H1 (cell line): ENCODE data around the gene CDCA5. TPM values are rescaled to one million over a fixed set of nuclear protein-coding genes. Genes with fewer than 3 reads are reported as not detected.
A peak's percentile ranks its signal among the peaks of the same experiment; 100 is the strongest.

Experiments
- CTCF ChIA-PET: fragments of 300-600 bp; sonication (Branson Sonifier 250); formaldehyde crosslinking; loops from one replicate; lab custom pipeline; 2021; ENCODE audit not compliant: partially characterized antibody; lab: Charles Lee
- POLR2A ChIA-PET: fragments of 300-600 bp; sonication (Branson Sonifier 250); formaldehyde crosslinking; loops from one replicate; lab custom pipeline; 2021; ENCODE audit warnings: inconsistent platforms; ENCODE audit not compliant: partially characterized antibody; lab: Charles Lee
- DNase-seq, 2 experiments: peaks; one replicate each; pipeline versions ENCODE4 v3.0.0 to v3.0.0-alpha.2; 2010 to 2022; ENCODE audit warnings: low spot score in 2 of 2, low read depth in 1 of 2, mixed read lengths in 1 of 2
- FAIRE-seq: peaks from 2 replicates; lab custom pipeline; 2011; peaks lifted over from hg19 to GRCh38; lab: Jason Lieb, UNC
- H2AFZ ChIP-seq: 2 replicates; pipeline ENCODE4 v1.8.1; 2012; ENCODE audit warnings: low read length, inconsistent platforms
- H2AK5ac ChIP-seq: 2 replicates; pipeline ENCODE4 v1.6.1; 2013; ENCODE audit warnings: low read depth, low read length
- H2BK120ac ChIP-seq: replicated peaks from 2 replicates; pipeline ENCODE3; 2013; ENCODE audit warnings: low read depth, low read length, inconsistent platforms
- H2BK12ac ChIP-seq: 2 replicates; pipeline ENCODE4 v1.6.1; 2013; ENCODE audit warnings: low read depth, low read length
- H2BK15ac ChIP-seq: 2 replicates; pipeline ENCODE4 v1.6.1; 2013; ENCODE audit warnings: low read length
- H2BK20ac ChIP-seq: 2 replicates; pipeline ENCODE4 v1.6.1; 2013; ENCODE audit warnings: low read length
- H2BK5ac ChIP-seq: 2 replicates; pipeline ENCODE4 v1.6.1; 2013; ENCODE audit warnings: low read depth, low read length
- H3K14ac ChIP-seq: 2 replicates; pipeline ENCODE4 v1.6.1; 2013; ENCODE audit warnings: inconsistent platforms; ENCODE audit not compliant: insufficient read length
- H3K18ac ChIP-seq: 2 replicates; pipeline ENCODE4 v1.6.1; 2013; ENCODE audit warnings: low read length; ENCODE audit errors: extremely low read depth
- H3K23ac ChIP-seq: 2 replicates; pipeline ENCODE4 v1.6.1; 2013; ENCODE audit warnings: inconsistent platforms; ENCODE audit not compliant: insufficient read length
- H3K23me2 ChIP-seq: 2 replicates; pipeline ENCODE4 v1.6.1; 2013; ENCODE audit warnings: low read depth, low read length
- H3K27ac ChIP-seq: 2 replicates; pipeline ENCODE4 v1.6.1; 2011; ENCODE audit warnings: low read depth, low read length, inconsistent platforms
- H3K27me3 ChIP-seq, 4 experiments: replicated peaks in 1 of 4; 1 replicate in 1 of 4; 2 replicates in 3 of 4; pipeline versions ENCODE4 v1.6.1 to v1.8.1; 2011 to 2013; ENCODE audit warnings: low read length in 3 of 4, mild to moderate bottlenecking in 3 of 4, inconsistent platforms in 2 of 4, mixed read lengths in 2 of 4, moderate library complexity in 1 of 4; ENCODE audit not compliant: control insufficient read depth in 3 of 4, insufficient read depth in 3 of 4; ENCODE audit errors: extremely low read depth in 1 of 4
- H3K36me3 ChIP-seq, 4 experiments: 2 replicates each; pipeline versions ENCODE4 v1.6.1 to v1.8.1; 2011 to 2013; ENCODE audit warnings: mild to moderate bottlenecking in 4 of 4, low read length in 3 of 4, moderate library complexity in 2 of 4, control low read depth in 1 of 4, inconsistent platforms in 1 of 4; ENCODE audit not compliant: insufficient read depth in 4 of 4, control insufficient read depth in 2 of 4
- H3K4ac ChIP-seq: replicated peaks from 2 replicates; pipeline ENCODE3; 2013; ENCODE audit warnings: low read length, low read depth, mixed read lengths, inconsistent platforms; ENCODE audit not compliant: insufficient read length
- H3K4me1 ChIP-seq, 4 experiments: replicated peaks in 1 of 4; 1 replicate in 1 of 4; 2 replicates in 3 of 4; pipeline versions ENCODE4 v1.6.1 to v1.8.1; 2011 to 2013; ENCODE audit warnings: low read length in 3 of 4, inconsistent platforms in 2 of 4, mixed read lengths in 1 of 4; ENCODE audit not compliant: insufficient read depth in 4 of 4, control insufficient read depth in 3 of 4
- H3K4me2 ChIP-seq, 2 experiments: 2 replicates each; pipeline versions ENCODE4 v1.6.1 to v1.8.1; 2011 to 2013; ENCODE audit warnings: low read depth in 2 of 2, low read length in 2 of 2, control low read depth in 1 of 2, inconsistent platforms in 1 of 2, mild to moderate bottlenecking in 1 of 2; ENCODE audit not compliant: insufficient read depth in 1 of 2
- H3K4me3 ChIP-seq, 4 experiments: fragments of 200-600, 300-600 bp in 1 of 4; sonication (generic), shearing (Covaris generic), sonication (Bioruptor Twin) in 1 of 4; 2 replicates each; pipeline versions ENCODE4 v1.5.1 to v1.8.1; 2011 to 2016; ENCODE audit warnings: low read length in 4 of 4, low read depth in 3 of 4, control low read depth in 2 of 4, inconsistent platforms in 2 of 4, mild to moderate bottlenecking in 2 of 4, mixed read lengths in 1 of 4, moderate library complexity in 1 of 4; ENCODE audit not compliant: insufficient read depth in 2 of 4; ENCODE audit errors: extremely low read depth in 1 of 4
- H3K56ac ChIP-seq: replicated peaks from 2 replicates; pipeline ENCODE3; 2013; ENCODE audit warnings: low read depth, mild to moderate bottlenecking, mixed read lengths, low read length, inconsistent platforms; ENCODE audit not compliant: insufficient read length
- H3K79me1 ChIP-seq: 2 replicates; pipeline ENCODE4 v1.6.1; 2013; ENCODE audit warnings: low read depth, low read length, control low read depth
- H3K79me2 ChIP-seq, 2 experiments: 2 replicates each; pipeline versions ENCODE4 v1.6.1 to v1.8.1; 2012 to 2013; ENCODE audit warnings: low read length in 2 of 2, mild to moderate bottlenecking in 2 of 2, inconsistent platforms in 1 of 2; ENCODE audit not compliant: insufficient read depth in 2 of 2, control insufficient read depth in 1 of 2
- H3K9ac ChIP-seq, 4 experiments: replicated peaks in 1 of 4; 1 replicate in 1 of 4; 2 replicates in 3 of 4; pipeline versions ENCODE4 v1.6.1 to v1.8.1; 2011 to 2013; ENCODE audit warnings: low read depth in 3 of 4, low read length in 3 of 4, control low read depth in 2 of 4, mild to moderate bottlenecking in 2 of 4, moderate library complexity in 2 of 4, inconsistent platforms in 1 of 4; ENCODE audit errors: extremely low read depth in 1 of 4
- H3K9me3 ChIP-seq, 2 experiments: 2 replicates each; pipeline versions ENCODE4 v1.6.1 to v1.8.1; 2012 to 2013; ENCODE audit warnings: mild to moderate bottlenecking in 2 of 2, moderate library complexity in 2 of 2, control low read depth in 1 of 2, inconsistent platforms in 1 of 2, low read depth in 1 of 2, low read length in 1 of 2, mixed read lengths in 1 of 2; ENCODE audit not compliant: insufficient read depth in 2 of 2
- H4K20me1 ChIP-seq, 2 experiments: replicated peaks in 1 of 2; 2 replicates each; pipeline versions ENCODE3 to v1.8.1; 2011 to 2013; ENCODE audit warnings: inconsistent platforms in 2 of 2, low read length in 2 of 2, mild to moderate bottlenecking in 1 of 2; ENCODE audit not compliant: insufficient read depth in 2 of 2, control insufficient read depth in 1 of 2
- H4K5ac ChIP-seq: 2 replicates; pipeline ENCODE4 v1.6.1; 2013; ENCODE audit warnings: low read length, low read depth, mixed read lengths, inconsistent platforms; ENCODE audit not compliant: insufficient read length
- H4K8ac ChIP-seq: 2 replicates; pipeline ENCODE4 v1.8.0; 2013; ENCODE audit warnings: mild to moderate bottlenecking, moderate library complexity, low read length, inconsistent platforms; ENCODE audit not compliant: insufficient read depth; ENCODE audit errors: extremely low read depth
- H4K91ac ChIP-seq: replicated peaks from 2 replicates; pipeline ENCODE3; 2013; ENCODE audit warnings: low read length, mixed read lengths, inconsistent platforms; ENCODE audit not compliant: insufficient read length
- ATF3 ChIP-seq: IDR thresholded peaks from 2 replicates; pipeline ENCODE4 v1.6.1; 2011; ENCODE audit warnings: low read depth, mild to moderate bottlenecking, low read length; ENCODE audit not compliant: insufficient read depth
- MAX ChIP-seq: IDR thresholded peaks from 2 replicates; pipeline ENCODE4 v1.6.1; 2012; ENCODE audit warnings: inconsistent platforms
- WGBS, 2 experiments: shearing (Covaris generic) in 1 of 2; methylation state at CpG; one replicate each; pipeline versions ENCODE4 v1.1.6 to v1.1.7; 2013 to 2015; ENCODE audit warnings: low lambda C conversion rate in 2 of 2, mixed read lengths in 2 of 2, inconsistent platforms in 1 of 2, low coverage in 1 of 2, missing lambda C conversion rate in 1 of 2; ENCODE audit not compliant: insufficient replicate concordance in 2 of 2, insufficient coverage in 1 of 2, insufficient read length in 1 of 2; ENCODE audit errors: extremely low coverage in 1 of 2, missing lambda C conversion rate in 1 of 2; 5-methylcytosine and 5-hydroxymethylcytosine counted together
- polyA plus RNA-seq, 7 experiments: library from polyadenylated mRNA; depleted of rRNA in 3 of 7; stranded (reverse) in 5 of 7; unstranded in 2 of 7; fragments of >200 nt in 5 of 7; fragments of 200-250 nt in 2 of 7; gene quantifications; 1 replicate in 5 of 7; 2 replicates in 1 of 7; 4 replicates in 1 of 7; pipeline versions ENCODE4 v1.2.1 to v1.2.3, GENCODE V29; 2011 to 2013; ENCODE audit warnings: missing spikeins in 2 of 7, mixed read lengths in 2 of 7
- total RNA-seq: library from RNA; stranded (reverse); fragmentation: NEBNext Ultra II Directional; extraction: Animal tissue kit (Norgen Biotek cat#: 25700); gene quantifications from 2 replicates; pipeline ENCODE4 v1.2.1, GENCODE V29; 2021

CDCA5 gene
- total and polyA plus RNA-seq, 2 of the 8 experiments (the other 6 are each of a cell fraction or from before 2014, with no cell fraction given) = 39.2 to 87.0 TPM

GRCh38 chr11:65067446-65067845 is 16.4 kb downstream of the CDCA5 start:
- Histone ChIP-seq H3K23ac (no peak overlapping the region), H3K27ac (peak overlapping the region; percentile 71; the same call in 1 of the 2 replicates), H2BK5ac (peak overlapping the region; percentile 69; the same call in 1 of the 2 replicates), H3K14ac (no peak overlapping the region), H3K79me1 (no peaks in the 10 kb centered on the region), H2BK20ac (no peak overlapping the region), H3K4me1 (peaks cover 5 to 23% (median 17%) of the 10 kb centered on the region in 4 experiments), H2AK5ac (no peak overlapping the region), H4K91ac (peak overlapping the region; percentile 63), H3K23me2 (no peaks in the 10 kb centered on the region), H2BK15ac (peak overlapping the region; percentile 61; the same call in 1 of the 2 replicates), H2AFZ (no peak overlapping the region; the same call in 1 of the 2 replicates), H4K20me1 (no peaks in the 10 kb centered on the region), H2BK120ac (no peak overlapping the region), H3K79me2 (no peaks in the 10 kb centered on the region), H3K27me3 (no peaks in the 10 kb centered on the region), H3K18ac (peak overlapping the region; percentile 87), H4K8ac (0 out of 2 replicates have a peak overlapping the region, but pooled peaks have one; percentile 81), H3K4me2 (peak overlapping the region; percentile 31 to 55; a peak in 3 of 4 replicates), H4K5ac (no peak overlapping the region), H3K36me3 (no peaks in the 10 kb centered on the region), H3K9me3 (no peaks in the 10 kb centered on the region), H3K56ac (no peak overlapping the region), H3K4ac (peak overlapping the region; percentile 76), H2BK12ac (peak overlapping the region; percentile 90; the same call in 1 of the 2 replicates), H3K9ac (0 out of 7 replicates have a peak overlapping the region, but pooled peaks of 1 of the 4 experiments have one; percentile 1), H3K4me3 (peak overlapping the region in 1 of 4 experiments; percentile 34; a peak in 1 of 8 replicates)
- ChIA-PET POLR2A (interaction anchor here (1.0 to 21.6 kb wide), 3 partner anchors 9 to 25 kb away, joined by 4 to 230 read pairs (median 21); partner anchors contain the start of gene VPS51), CTCF (interaction anchor here (2.0 to 3.1 kb wide), 2 partner anchors 10 kb away, joined by 6 to 21 read pairs; no protein-coding TSS in a partner anchor)
- TF ChIP-seq MAX = peak; percentile 8; the same call in 1 of the 2 replicates
- no peak for TF ChIP-seq ATF3
- 86% methylated on average over 8 of the region's 10 CpGs; no CpG with 5 or more reads in 1 of the 2 experiments for WGBS, 2 experiments
- no peak for FAIRE-seq
- DNase-seq = no peak
